ENCODE data around the gene RIMBP2. TPM values are rescaled to one million over a fixed set of nuclear protein-coding genes. Genes with fewer than 3 reads are reported as not detected.

The RIMBP2 gene
- total and polyA plus RNA-seq, 4 donors = 0.05 to 2.9 (median 0.95) TPM

- DNase-seq (no peak), ATAC-seq (ENCODE audit: insufficient read depth, low FRiP score) (no peak)
- Histone ChIP-seq H3K4me1 (ENCODE audit: control insufficient read depth in 5 of 5, insufficient read depth in 5 of 5, low read length in 5 of 5) (no peaks in the 10 kb centered on the region), H3K9ac (ENCODE audit: insufficient read depth in 1 of 2, low read length in 2 of 2) (no peak overlapping the region), H3K27me3 (ENCODE audit: control insufficient read depth in 3 of 3, insufficient read depth in 3 of 3, low read length in 2 of 3) (peaks cover 0 to 8% (median 0%) of the 10 kb centered on the region in 3 donors), H3K27ac (ENCODE audit: low read depth in 1 of 2, low read length in 1 of 2) (no peak overlapping the region), H3K4me3 (no peak overlapping the region), H3K9me3 (ENCODE audit: control insufficient read depth in 4 of 4, insufficient read depth in 3 of 4, low read length in 3 of 4) (no peaks in the 10 kb centered on the region), H3K36me3 (ENCODE audit: control insufficient read depth in 4 of 4, insufficient read depth in 4 of 4, low read length in 4 of 4) (no peaks in the 10 kb centered on the region)
- no peak for TF ChIP-seq CTCF (IDR thresholded peaks at IDR 0.05; ENCODE audit: control extremely low read depth, extremely low read depth)
- WGBS, 2 donors = 71 to 91% methylated on average over 25 of the region's 25 CpGs
Observed at GRCh38 chr12:130702966-130703732, 12.9 kb downstream of the RIMBP2 start.

DNA sequence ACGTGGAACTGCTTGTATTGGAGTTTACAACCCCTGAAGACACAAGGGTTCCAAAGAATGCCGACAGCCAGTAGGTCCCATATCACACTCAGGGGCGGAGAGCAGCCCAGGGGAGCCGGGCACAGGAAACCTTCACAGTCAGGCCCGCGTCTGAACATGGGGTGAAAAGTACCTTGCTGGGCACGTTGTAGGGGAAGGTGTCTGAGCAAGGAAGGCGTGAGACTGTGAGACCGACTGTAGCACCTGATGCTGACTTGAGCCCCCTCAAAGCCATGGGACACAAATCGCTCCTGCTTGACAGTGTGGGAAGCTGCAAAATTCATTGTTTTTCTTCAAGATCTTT lies 14.7 kb downstream of the RIMBP2 start:
- no peaks in the 10 kb centered on the region for H3K36me3 ChIP-seq (ENCODE audit: control insufficient read depth in 4 of 4, insufficient read depth in 4 of 4, low read length in 4 of 4)
- no peak overlapping the region for H3K27ac ChIP-seq (ENCODE audit: low read depth in 1 of 2, low read length in 1 of 2)
- H3K4me3 ChIP-seq = no peak overlapping the region
- WGBS, 2 donors = 82% methylated on average over 10 of the region's 10 CpGs
- TF ChIP-seq CTCF (IDR thresholded peaks at IDR 0.05; ENCODE audit: control extremely low read depth, extremely low read depth) = no peak
- DNase-seq (no peak), ATAC-seq (ENCODE audit: insufficient read depth, low FRiP score) (no peak)
- no peaks in the 10 kb centered on the region for H3K4me1 ChIP-seq (ENCODE audit: control insufficient read depth in 5 of 5, insufficient read depth in 5 of 5, low read length in 5 of 5)
- no peak overlapping the region for H3K9ac ChIP-seq (ENCODE audit: insufficient read depth in 1 of 2, low read length in 2 of 2)
- no peaks in the 10 kb centered on the region for H3K9me3 ChIP-seq (ENCODE audit: control insufficient read depth in 4 of 4, insufficient read depth in 3 of 4, low read length in 3 of 4)
- H3K27me3 ChIP-seq (ENCODE audit: control insufficient read depth in 3 of 3, insufficient read depth in 3 of 3, low read length in 2 of 3) = peaks cover 0 to 8% (median 0%) of the 10 kb centered on the region in 3 donors

DNA sequence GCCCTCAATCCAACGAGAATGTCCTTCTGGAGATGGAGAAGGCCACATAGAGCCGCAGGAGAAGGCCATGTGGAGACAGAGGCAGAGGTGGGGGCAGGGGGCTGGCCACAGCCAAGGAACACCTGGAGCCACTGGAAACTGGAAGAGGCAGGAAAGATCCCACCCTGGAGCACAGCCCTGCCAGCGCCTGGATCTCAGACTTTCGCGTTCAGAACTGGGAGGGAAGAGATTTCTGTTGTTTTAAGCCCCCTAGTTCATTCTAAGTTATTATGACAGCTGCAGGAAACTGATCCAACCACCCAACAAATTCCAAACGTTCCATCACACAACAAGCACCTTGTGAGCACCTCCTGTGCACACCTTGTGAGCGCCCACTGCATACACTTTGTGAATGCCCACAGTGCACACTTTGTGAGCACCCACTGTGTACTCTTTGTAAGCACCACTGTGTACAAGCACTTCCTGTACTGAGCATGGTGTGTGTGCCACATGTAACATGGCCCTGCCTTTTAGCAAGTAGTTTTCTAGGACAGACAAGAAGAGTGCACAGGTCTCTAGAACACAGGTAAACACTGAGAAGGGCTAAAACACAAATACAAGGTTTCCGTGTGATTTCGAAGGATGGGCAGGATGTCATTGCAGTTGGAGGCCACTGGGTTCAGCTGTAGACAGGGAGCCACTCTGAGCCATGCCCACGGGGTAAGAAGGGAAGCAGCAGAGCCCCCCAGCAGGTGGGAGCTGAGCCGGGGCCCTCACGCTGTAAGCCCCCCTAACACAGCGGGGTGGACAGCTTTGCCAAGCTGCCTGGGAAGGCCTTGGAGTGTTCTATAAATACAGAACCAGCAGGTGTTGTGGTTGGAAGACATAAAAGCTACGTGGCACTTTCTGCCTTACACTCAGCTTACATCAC lies 15.4 kb downstream of the RIMBP2 start:
- Histone ChIP-seq H3K27me3 (ENCODE audit: control insufficient read depth in 3 of 3, insufficient read depth in 3 of 3, low read length in 2 of 3) (peaks cover 0 to 5% (median 0%) of the 10 kb centered on the region in 3 donors), H3K4me1 (ENCODE audit: control insufficient read depth in 5 of 5, insufficient read depth in 5 of 5, low read length in 5 of 5) (no peaks in the 10 kb centered on the region), H3K36me3 (ENCODE audit: control insufficient read depth in 4 of 4, insufficient read depth in 4 of 4, low read length in 4 of 4) (no peaks in the 10 kb centered on the region), H3K27ac (ENCODE audit: low read depth in 1 of 2, low read length in 1 of 2) (no peak overlapping the region), H3K4me3 (no peak overlapping the region), H3K9ac (ENCODE audit: insufficient read depth in 1 of 2, low read length in 2 of 2) (no peak overlapping the region), H3K9me3 (ENCODE audit: control insufficient read depth in 4 of 4, insufficient read depth in 3 of 4, low read length in 3 of 4) (no peaks in the 10 kb centered on the region)
- DNase-seq (no peak), ATAC-seq (ENCODE audit: insufficient read depth, low FRiP score) (no peak)
- 73 to 74% methylated on average over 14 of the region's 14 CpGs for WGBS, 2 donors
- no peak for TF ChIP-seq CTCF (IDR thresholded peaks at IDR 0.05; ENCODE audit: control extremely low read depth, extremely low read depth)

Data from lung (tissue), 12 donors.